ENCODE data around the gene SND1. TPM values are rescaled to one million over a fixed set of nuclear protein-coding genes. Genes with fewer than 3 reads are reported as not detected.

The SND1 gene
- polyA plus RNA-seq, 3 donors = 46.5 to 97.3 (median 79.8) TPM

GRCh38 chr7:127911968-127912511, 260.0 kb downstream of the SND1 start:
- Mint-ChIP-seq H3K9me3 (no peaks in the 10 kb centered on the region), H3K36me3 (peaks cover 17 to 27% of the 10 kb centered on the region in 2 donors), H3K27me3 (ENCODE audit: low read depth in 3 of 3) (no peaks in the 10 kb centered on the region), H3K4me1 (peaks cover 3% of the 10 kb centered on the region), H3K4me3 (no peak overlapping the region), H3K27ac (no peak overlapping the region)
- H4K20me1 ChIP-seq (ENCODE audit: insufficient read depth, low read length) = peaks cover 49% of the 10 kb centered on the region
- DNase-seq = no peak
- peaks cover 8 to 55% of the 10 kb centered on the region in 2 donors for H3K36me3 ChIP-seq (replicated peaks in 1 of 2; ENCODE audit: control insufficient read depth in 1 of 2, insufficient read depth in 2 of 2, low read length in 2 of 2)
- no peaks in the 10 kb centered on the region for H3K27me3 ChIP-seq (ENCODE audit: control insufficient read depth in 2 of 2, insufficient read depth in 2 of 2, low read length in 2 of 2)
- no peaks in the 10 kb centered on the region for H3K9me3 ChIP-seq (replicated peaks in 1 of 2; ENCODE audit: control insufficient read depth in 1 of 2, insufficient read depth in 1 of 2, low read length in 2 of 2)
- TF ChIP-seq CTCF (IDR thresholded peaks at IDR 0.05) = no peak
- no peak overlapping the region for H3K4me2 ChIP-seq (replicated peaks; ENCODE audit: extremely low read depth, low read length, poor library complexity, severe bottlenecking)
- H3K4me3 ChIP-seq (replicated peaks in 1 of 3; ENCODE audit: low read depth in 2 of 3, low read length in 3 of 3) = no peak overlapping the region
- WGBS (ENCODE audit: insufficient coverage) = no CpG with 5 or more reads among the region's 1 CpG
- no peak overlapping the region for H3K9ac ChIP-seq (ENCODE audit: insufficient read depth, low read length, poor library complexity, severe bottlenecking)
- H3K27ac ChIP-seq (ENCODE audit: low read depth in 1 of 2, low read length in 2 of 2) = no peak overlapping the region
- H3K79me2 ChIP-seq (ENCODE audit: insufficient read depth, low read length) = peaks cover 18% of the 10 kb centered on the region
- intact Hi-C loops (cut with micrococcal nuclease) = no loop called here
- H2AFZ ChIP-seq (ENCODE audit: insufficient read depth, low read depth, low read length, poor library complexity, severe bottlenecking) = no peak overlapping the region
- no peaks in the 10 kb centered on the region for H3K4me1 ChIP-seq (ENCODE audit: control insufficient read depth in 1 of 2, insufficient read depth in 2 of 2, low read length in 2 of 2)

- Histone ChIP-seq H3K27ac (ENCODE audit: low read depth in 1 of 2, low read length in 2 of 2) (no peak overlapping the region), H3K36me3 (replicated peaks in 1 of 2; ENCODE audit: control insufficient read depth in 1 of 2, insufficient read depth in 2 of 2, low read length in 2 of 2) (peaks cover 6 to 46% of the 10 kb centered on the region in 2 donors), H3K79me2 (ENCODE audit: insufficient read depth, low read length) (peaks cover 21% of the 10 kb centered on the region), H3K27me3 (ENCODE audit: control insufficient read depth in 2 of 2, insufficient read depth in 2 of 2, low read length in 2 of 2) (no peaks in the 10 kb centered on the region), H3K4me3 (replicated peaks in 1 of 3; ENCODE audit: low read depth in 2 of 3, low read length in 3 of 3) (no peak overlapping the region), H3K9me3 (replicated peaks in 1 of 2; ENCODE audit: control insufficient read depth in 1 of 2, insufficient read depth in 1 of 2, low read length in 2 of 2) (no peaks in the 10 kb centered on the region), H4K20me1 (ENCODE audit: insufficient read depth, low read length) (peaks cover 54% of the 10 kb centered on the region), H2AFZ (ENCODE audit: insufficient read depth, low read depth, low read length, poor library complexity, severe bottlenecking) (no peak overlapping the region), H3K4me1 (ENCODE audit: control insufficient read depth in 1 of 2, insufficient read depth in 2 of 2, low read length in 2 of 2) (no peaks in the 10 kb centered on the region), H3K9ac (ENCODE audit: insufficient read depth, low read length, poor library complexity, severe bottlenecking) (no peak overlapping the region), H3K4me2 (replicated peaks; ENCODE audit: extremely low read depth, low read length, poor library complexity, severe bottlenecking) (no peak overlapping the region)
- Mint-ChIP-seq H3K27me3 (ENCODE audit: low read depth in 3 of 3) (no peaks in the 10 kb centered on the region), H3K9me3 (no peaks in the 10 kb centered on the region), H3K4me1 (peaks cover 3% of the 10 kb centered on the region), H3K36me3 (peaks cover 11 to 24% of the 10 kb centered on the region in 2 donors), H3K27ac (no peak overlapping the region), H3K4me3 (no peak overlapping the region)
- DNase-seq = no peak
- no CpG with 5 or more reads among the region's 2 CpGs for WGBS (ENCODE audit: insufficient coverage)
- intact Hi-C loops (cut with micrococcal nuclease) = no loop called here
- no peak for TF ChIP-seq CTCF (IDR thresholded peaks at IDR 0.05)
These were observed 260.9 kb downstream of the SND1 start for GRCh38 chr7:127912901-127913300.

Data from CD14-positive monocyte (primary cell).